OCI-LY3 (cell line): ENCODE data around the gene DGLUCY.

Source experiments
- EZH2phosphoT487 ChIP-seq: fragments of 200-600 bp; shearing (Covaris generic); IDR thresholded peaks from 2 replicates; pipeline ENCODE4 v1.6.1; 2018; ENCODE audit warnings: antibody characterized with exemption, mixed run types, low read depth
- TF ChIP-seq, protein P1 (sequence below): fragments of 200-600, 300-600 bp; sonication (generic); IDR thresholded peaks from 2 replicates; pipeline ENCODE4 v1.5.1; 2014; ENCODE audit warnings: antibody characterized with exemption, low read length, low read depth

DNA sequence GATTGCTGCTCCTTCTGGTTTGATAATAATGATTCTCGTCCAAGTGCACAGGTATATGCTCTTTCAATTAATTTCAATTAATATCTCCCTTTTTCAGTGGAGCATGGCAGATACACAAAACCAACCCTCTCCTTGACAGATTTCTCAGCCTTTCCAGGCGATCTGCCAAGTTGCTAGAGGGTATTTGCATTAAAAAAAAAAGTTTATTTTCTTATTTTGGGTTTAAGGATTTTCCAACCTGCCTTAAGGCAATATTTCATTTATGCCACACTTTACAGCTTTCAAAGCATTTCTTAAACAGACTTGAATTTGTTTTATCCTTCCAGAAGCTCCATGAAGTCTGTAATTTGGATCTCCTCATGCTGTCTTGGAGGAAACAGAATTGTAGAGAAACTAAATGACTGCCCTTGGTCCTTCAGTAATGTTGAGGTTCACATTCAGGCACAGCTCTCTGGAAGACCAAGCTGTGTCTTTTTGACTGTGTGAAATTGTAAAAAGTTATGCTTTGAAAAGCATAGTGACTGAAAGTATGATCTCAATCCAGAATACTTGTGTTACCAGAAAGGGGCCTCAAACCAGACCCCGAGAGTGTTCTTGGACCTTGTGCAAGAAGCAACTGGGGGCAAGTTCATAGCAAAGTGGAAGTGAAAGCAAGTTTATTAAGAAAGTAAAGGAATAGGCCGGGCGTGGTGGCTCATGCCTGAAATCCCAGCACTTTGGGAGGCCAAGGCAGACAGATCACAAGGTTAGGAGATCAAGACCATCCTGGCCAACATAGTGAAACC lies 2.3 kb downstream of the DGLUCY start:
- TF ChIP-seq, protein P1, sequence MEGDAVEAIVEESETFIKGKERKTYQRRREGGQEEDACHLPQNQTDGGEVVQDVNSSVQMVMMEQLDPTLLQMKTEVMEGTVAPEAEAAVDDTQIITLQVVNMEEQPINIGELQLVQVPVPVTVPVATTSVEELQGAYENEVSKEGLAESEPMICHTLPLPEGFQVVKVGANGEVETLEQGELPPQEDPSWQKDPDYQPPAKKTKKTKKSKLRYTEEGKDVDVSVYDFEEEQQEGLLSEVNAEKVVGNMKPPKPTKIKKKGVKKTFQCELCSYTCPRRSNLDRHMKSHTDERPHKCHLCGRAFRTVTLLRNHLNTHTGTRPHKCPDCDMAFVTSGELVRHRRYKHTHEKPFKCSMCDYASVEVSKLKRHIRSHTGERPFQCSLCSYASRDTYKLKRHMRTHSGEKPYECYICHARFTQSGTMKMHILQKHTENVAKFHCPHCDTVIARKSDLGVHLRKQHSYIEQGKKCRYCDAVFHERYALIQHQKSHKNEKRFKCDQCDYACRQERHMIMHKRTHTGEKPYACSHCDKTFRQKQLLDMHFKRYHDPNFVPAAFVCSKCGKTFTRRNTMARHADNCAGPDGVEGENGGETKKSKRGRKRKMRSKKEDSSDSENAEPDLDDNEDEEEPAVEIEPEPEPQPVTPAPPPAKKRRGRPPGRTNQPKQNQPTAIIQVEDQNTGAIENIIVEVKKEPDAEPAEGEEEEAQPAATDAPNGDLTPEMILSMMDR = no peak
- TF ChIP-seq EZH2phosphoT487 = no peak
